ENCODE results near the gene PPFIBP2.

The PPFIBP2 gene

DNA sequence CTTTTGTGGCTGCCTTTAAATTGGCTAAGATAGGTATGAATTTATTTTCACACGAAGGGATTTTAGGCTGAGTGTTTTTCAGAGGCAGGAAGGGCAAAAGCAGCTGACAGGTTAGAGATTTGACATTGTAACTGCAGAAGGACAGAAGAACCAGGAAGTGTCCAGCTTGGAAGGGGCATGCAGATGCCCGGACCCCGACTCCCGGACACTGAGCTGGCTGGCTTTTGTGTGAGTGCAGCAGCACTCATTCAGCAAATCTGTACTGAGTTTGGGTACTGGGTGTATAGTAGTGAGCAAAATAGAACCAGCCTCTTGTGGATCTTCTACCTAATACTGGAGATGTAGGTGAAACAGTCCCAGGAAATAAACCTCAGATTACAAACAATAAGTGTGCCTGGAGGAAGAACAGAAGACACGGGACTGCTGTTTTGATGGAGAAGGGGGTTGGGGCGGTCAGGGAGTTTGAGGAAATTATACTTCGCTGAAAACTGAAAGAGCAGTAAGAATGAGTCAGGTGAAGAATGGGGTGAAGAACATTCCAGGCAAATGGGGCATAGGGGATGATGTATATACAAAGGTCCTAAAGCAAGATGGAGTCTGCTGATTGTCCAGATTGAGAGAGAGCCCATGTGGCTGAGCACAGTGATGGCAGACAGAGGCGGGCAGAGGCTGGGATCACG, 64.6 kb downstream of the PPFIBP2 start:
- DNase-seq (ENCODE audit: low read depth): no peak

DNA sequence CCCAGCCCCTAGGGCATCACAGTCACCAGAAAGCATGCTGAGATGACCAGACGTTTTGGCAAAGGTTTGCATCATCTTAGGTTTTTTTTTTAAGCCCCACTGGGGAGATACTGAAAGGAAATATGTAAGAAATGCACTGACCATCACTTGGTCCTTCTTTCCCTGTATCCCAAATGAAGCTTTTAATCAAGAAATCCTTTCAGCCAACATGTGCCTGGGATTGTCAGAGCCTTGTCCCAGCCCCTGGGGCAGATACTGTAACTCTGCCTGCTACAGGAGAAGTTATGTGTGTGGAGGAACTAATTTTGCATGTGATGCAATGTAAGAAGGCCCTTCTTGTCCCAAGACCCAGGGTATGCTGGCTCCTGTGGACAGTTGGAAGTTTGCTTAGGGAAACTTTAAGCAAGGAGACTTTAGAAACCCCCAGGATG, 65.6 kb downstream of the PPFIBP2 start:
- DNase-seq (ENCODE audit: low read depth): no peak

DNA sequence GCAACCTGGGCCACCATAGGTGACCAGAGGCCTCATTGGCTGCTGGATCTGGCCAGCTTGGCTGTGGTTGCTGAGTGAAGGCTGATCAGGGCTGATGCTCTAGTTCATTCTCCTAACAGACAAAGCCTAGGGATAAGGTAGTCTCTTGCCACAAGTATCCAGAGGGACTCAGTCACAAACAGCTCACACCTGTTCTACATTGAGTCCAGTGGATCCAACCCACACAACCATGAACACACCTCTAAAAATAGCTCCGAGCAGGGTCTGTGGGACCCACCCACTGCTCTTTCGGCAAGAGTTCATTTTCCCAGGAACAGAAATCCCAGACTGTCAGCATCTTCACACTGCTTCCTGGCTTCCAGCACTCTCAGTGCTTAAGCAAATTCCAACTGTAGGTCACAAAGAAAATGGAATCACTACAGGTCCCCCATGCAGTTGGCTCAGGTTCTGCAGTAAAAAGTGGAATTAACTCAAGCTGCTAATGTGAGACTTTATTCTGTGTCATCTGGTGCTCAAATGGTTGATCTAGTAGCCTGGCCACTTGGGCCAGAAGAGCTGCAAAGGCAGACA, 67.3 kb downstream of the PPFIBP2 start:
- no peak for DNase-seq (ENCODE audit: low read depth)

DNA sequence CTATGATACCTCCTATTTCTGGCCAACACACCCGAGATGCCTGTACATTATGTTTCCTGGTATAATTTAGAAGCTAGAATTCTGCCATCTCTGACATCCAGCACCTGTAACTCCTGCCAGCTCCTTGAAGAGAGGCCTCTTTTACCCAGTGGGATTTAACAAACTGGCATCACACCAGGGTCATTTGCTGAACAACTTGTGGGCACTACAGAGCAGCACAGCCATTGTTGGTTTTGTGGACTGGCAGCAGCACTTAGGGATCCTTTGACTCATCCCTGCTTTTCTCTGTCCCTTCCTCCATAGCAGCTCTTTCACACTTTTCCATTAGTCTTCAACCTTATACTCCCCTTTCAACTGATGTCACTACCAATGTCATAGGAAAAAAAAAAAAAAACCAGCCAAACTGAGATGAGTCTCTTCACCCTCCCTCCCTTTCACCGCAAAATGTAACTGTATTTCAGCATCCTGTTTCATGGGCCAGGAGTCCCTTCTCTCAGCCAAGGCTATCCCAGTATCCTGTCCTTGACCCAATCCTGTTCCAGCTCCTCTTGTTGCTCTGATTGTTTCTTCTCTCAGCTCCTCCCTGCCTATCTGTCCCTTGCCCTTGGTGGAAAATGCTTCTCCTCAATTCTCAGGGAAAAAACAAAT, 68.7 kb downstream of the PPFIBP2 start:
- DNase-seq (ENCODE audit: low read depth): no peak

DNA sequence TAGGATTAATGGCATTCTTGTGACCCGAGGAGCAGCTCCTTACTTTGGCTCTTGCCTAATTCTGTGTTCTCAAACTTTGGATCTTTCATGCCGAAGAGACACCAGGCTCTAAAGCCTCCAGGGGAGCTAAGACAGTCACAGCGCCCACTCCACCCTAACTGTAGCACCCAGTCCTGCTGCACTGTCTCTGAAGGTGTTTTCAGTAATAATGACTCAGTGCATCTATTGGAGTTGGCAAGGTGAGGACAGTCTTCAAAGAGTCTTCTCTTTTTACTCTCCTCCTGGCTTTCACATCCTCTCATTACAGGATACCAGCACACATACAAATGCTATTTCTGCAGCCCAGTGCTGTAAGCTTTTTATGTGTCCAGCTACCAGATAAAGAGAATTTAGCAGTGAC, 69.4 kb downstream of the PPFIBP2 start:
- no peak for DNase-seq (ENCODE audit: low read depth)

DNA sequence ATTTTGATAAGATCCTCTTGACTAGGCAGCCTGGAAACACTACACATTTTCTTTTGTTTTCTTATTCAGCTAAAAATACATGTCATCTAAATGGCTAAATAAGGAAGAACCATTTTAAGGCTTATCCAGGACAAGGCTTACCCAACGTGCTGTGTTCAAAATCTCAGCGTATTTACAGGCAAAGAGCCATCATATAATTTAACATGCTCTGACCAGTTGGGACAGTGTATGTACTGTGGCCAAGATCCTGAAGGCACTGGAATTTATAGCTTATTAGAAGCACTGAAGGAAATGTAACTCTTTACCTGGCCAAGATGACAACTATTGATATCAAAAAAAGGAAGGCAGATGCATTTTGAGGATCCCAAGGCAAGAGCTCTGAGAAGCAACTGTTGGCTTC, 71.1 kb downstream of the PPFIBP2 start:
- DNase-seq (ENCODE audit: low read depth): no peak

DNA sequence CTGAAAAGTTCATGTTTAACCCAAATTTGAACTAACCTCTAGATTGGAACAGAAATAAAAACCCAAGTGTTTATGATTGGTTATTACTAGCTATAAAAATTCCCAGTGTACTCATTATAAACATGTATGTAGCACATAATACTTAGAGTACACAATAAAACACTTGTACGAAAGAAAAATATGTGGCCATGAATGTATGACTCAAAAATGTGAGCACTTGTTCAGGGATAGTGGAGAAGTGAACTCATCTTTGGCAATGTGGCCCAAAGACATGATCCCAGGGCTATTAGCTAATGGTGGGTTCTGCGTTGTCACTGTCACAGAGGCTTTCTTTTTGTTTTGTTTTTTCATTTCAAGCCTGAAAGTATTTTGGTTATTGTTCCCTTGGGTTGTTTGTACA, 72.0 kb downstream of the PPFIBP2 start:
- DNase-seq (ENCODE audit: low read depth): no peak

DNA sequence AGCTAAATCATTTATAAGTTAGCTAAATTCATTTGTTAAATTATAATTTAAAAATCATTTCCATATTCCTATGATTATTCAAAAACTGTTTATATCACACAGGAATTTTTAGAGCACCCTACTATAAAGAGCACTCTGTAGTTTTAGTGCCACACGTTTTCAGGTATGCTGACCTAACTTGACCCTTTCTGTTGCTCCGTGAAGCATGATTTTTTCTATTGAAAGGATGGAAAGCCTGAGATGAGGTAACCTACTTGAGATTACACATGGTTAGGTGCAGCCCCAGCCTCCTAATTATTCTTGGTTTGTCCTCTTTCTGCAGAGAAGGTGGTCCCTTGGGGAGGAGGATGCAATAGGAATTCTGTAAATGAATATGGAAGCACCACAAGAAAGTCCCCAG, 72.6 kb downstream of the PPFIBP2 start:
- no peak for DNase-seq (ENCODE audit: low read depth)

DNA sequence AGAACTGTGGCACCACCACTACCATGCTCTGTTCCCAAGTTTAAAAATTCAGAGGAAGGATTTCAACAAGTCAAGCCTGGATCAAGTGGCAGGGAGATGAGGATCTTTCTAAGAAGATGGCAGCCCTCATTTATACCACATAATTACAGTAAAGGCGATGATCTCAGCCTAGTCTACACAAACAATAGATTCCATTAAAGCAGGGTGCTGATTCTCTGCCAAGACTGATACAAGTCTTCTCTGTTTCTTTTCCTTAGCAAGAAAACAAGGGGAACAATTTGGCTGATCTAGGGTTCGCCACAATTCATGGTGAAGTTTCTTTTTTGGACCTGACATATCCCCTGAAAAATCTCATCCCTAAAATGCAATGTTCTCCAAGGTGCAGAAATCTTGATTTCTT, 73.9 kb downstream of the PPFIBP2 start:
- DNase-seq (ENCODE audit: low read depth): no peak

DNA sequence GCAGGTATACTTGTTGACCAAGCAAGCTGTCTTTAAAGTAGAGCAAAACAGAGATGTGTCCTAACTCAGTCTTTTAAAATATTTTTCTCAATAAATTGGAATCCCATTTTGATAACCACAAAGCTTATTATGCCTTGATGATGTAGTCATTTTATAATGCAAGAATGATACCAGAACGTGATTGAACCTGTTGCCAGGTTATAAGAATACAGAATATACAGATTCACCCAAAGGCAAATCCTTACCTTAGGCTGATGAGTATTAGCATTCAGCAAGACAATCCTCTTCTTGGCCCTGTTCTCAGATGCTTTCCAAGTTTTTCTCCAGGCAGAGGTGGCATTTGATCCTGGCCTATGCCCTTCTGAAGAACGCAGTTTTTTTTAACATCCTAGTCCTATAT, 76.1 kb downstream of the PPFIBP2 start:
- no peak for DNase-seq (ENCODE audit: low read depth)

DNA sequence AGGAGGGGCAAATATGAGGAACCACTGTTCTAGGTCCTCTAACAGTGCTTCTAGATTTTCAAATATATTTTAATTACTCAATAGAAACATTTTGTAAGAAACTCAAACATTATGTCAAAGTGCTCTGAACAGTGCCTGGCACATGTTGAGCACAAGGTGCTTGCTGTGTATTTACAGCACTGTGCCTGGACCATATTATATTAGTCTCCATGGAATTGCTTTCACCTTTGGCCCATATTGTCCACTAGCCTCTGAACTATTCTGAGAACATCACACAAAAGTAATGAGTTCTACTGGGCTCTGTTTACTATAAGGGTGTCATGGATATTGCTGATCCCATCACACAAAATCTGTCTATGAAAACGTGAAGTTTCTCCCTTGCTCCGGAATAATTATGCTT, 76.7 kb downstream of the PPFIBP2 start:
- no peak for DNase-seq (ENCODE audit: low read depth)

DNA sequence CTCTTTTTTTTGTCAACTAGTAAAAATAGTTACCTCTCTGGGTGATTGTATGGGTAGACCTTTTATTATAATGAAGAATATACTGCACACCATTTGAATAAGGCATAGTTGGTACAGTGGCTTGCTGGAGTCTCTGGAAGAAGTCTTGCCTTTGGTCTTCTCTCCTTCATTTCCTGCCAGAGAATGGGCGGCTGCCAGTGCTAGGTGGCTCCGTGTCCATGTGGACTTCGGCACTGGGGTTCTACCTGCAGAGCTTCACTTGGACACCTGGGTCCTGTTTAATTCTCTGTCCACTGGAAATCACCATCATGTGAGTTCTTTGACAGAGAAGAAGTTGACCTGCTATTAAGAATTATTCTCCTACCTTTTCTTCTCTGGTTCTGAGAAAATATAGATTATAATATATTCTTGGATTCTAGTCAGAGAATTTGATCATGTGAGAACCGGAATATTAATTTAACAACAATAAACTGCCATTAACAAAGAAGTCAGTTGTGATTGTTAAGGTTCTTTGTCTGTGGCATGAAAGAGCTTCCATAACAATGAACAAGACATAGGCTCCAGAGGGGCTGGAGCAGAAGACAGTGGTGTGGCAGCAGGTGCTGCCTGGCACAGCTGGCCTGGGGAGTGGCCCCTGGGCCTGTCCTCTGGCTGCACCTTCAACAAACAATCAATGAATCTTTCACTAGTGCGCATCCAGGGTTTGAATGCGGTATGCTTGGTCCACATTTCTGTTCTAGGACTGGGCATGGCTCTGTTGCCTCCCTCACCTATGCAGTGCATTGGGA, 77.5 kb downstream of the PPFIBP2 start:
- no peak for DNase-seq (ENCODE audit: low read depth)

DNA sequence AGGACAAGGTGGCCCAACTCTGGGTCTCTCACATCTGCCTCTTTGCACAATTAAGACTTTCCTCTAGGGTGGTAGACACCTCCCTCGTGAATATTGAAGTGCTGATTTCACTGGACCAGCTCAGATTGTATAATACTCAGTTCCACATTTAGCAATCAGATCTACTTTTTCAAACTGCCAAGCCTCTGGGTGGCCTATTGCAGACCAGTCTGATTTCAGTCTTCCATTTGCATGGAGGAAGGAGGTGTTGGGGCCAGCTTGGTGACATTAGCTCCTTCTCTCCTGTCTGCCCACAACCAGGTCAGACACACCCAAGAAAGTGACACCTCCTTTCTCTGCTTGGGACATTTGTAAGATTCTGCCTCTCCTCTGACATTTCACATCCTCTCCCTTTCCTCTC, 78.2 kb downstream of the PPFIBP2 start:
- DNase-seq (ENCODE audit: low read depth): no peak

DNA sequence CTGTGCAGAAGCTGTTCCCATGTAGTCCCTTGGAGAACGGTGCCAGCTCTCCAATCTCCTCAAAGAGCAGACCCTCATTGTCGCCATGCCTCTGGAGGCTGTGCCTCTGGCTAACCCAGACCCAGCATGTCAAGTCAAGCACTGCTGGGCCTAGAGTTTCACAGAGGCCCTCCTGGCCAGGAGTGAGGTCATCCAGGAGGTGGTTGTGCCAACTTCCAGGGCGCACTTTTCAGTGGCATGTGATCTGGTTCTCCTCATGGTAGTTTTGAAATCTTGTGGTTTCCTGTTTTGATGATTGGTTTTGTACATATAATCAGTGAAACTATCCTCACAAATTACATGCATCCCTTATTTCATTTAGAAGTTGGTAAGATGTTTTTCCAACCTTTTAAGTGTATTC, 78.9 kb downstream of the PPFIBP2 start:
- DNase-seq (ENCODE audit: low read depth): no peak

DNA sequence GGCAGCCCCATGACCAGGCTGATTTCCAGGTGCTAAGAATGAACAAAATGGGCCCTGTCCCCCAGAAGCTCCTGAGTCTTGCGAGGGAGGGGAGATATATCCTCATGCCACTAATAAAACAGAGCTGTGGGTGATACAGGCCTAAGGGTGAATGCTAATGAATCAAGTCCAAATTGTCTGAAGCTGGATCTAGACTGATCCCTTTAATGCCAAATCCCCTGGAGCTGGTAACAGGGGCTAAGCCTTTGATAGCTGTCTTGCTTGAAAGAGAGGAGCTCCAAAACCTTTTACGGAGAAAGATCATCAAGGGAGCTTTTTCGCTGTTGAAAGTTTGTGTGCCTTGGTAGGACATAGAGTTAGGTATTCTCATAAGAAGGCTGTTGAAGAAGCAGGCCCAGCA, 79.7 kb downstream of the PPFIBP2 start:
- DNase-seq (ENCODE audit: low read depth): no peak

DNA sequence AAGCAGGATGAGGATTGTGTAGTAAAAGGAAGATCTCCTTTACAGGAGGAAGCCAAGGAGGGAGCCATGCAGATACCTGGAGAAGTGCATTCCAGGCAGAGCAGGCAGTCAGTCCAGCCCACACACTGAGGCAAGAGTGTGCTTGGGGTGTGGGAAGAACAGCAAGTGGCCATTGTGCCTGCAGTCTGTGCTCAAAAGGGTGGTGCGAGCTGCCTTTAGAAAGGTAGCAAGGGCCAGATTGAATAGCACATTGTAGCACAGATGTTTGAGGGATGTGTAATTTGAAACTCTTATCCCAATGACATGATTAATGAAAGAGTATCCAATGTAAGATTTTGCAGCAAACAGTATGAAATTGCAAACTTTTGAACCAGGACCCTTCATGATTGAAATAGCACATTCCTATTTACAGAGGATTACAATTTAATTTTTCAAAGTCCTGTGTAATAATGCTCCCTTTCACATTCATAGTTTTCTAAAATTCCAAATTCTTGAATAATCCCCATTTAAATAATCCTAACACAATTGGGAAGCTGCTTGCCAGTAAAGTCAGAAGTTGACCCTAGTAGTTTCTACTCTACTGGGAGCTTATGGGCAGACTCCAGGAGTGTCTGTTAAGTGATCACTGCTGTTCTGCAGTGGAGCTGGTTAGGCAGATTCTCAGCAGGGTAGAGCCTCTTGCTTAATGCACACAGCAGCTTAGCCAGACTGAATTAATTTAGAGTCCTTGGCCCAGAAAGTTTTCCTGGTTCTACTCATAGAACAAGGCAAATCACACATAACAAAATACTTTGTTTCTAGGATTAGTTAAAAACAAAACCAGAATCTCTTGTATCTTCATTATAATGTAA, 81.4 kb downstream of the PPFIBP2 start:
- DNase-seq (ENCODE audit: low read depth): no peak

DNA sequence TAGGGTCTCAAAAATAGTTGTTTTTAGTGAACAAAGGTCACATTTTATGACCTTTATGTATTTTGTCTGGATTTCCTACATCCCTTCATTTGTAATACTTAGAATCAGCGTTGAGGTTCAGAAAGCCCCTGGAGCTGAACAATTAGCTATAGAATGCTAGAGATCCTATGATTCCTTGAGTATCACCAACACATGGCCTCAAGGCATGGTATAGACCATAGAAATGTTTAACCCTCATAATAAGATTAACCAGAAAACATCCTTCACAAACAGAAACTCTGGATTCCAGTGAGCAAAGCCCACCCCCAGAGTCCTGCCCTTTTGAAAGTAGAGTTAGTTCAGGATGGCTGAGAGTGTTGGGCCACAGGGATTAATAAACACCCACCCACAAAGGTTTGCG, 82.2 kb downstream of the PPFIBP2 start:
- no peak for DNase-seq (ENCODE audit: low read depth)

DNA sequence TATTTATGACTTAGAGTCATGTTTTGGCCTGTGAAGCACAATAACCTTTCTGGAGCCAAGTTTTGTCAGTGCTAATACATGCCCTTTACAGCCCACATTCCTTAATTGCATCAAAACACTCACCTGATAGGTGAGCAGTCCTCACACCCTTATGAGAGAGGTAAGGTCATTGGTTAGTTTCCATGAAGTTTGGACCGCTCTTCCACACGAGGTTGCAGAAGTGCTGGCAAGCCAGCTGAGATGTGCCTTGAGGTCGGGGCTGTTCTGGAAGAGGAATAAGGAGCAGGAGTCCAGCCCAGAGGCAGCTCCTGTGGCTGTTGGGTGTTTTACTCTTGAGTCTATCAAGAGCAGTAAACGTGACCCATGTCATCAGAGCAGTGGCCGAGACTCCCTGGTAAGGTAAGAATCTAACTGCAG, 83.2 kb downstream of the PPFIBP2 start:
- DNase-seq (ENCODE audit: low read depth): no peak

DNA sequence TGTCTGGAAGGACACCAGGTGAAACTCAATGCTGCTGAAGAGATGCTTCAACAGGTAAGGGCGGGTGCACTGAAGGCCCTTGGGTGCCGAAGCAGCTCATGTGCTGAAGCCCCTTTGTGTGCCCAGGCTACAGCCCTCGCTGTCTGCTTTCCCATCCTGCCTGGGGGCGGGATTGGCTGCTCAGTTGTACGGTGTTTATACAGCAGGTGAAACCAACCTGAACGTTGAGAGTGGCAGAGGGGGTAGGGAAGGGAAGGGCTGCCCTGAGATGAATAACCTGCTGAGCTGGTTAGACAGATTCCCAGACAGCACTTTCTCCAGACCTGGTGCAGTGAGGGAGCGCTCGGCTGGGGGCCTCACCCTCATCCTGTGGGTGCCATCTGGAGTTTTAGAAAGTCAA, 83.8 kb downstream of the PPFIBP2 start:
- no peak for DNase-seq (ENCODE audit: low read depth)

DNA sequence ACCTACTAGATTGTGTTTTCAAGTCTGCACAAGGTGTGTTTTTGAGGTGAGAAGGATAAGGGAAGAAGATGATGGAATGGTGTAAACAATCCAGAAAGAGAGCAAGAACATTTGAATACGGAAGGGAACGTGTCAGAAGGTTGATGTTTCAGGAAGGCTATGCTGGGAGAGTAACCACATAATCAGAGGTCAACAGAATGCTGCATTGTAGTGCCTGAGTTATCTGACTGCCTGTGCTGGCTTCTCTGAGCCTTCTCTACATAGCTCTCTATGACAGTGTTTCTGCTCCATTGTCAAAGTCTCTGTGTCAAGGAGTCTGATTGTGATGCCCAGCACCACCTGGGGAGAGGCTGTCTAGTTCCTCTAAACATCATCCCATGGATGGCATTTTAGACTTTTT, 85.4 kb downstream of the PPFIBP2 start:
- DNase-seq (ENCODE audit: low read depth): no peak

DNA sequence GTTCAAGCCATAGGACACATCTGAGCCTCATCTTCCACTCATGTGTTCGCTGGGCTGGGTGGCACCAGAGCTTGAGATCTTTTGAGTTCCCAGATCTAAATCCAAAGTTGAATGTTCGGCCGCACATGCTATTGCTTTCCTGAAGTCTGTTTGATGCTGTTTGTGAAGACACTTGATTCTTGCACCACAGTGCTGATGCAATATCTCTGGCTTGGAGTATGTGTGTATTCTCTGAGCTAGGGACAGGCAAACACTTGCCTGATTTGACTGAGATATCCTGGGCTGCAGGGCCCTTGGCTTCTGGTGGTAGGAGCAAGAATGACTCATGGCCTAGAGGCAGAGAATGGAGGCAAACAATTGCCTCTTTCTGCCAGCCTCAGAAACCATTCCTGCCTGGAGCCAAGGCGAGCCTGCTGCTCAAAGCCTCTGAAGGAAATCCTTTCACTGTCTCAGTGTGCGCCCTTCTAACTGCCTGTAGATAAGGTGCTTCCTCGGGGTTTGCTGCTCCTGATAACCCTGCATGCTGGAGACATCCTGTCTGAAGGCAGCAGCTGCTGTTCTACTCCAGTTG, 86.5 kb downstream of the PPFIBP2 start:
- no peak for DNase-seq (ENCODE audit: low read depth)
